ENCODE measurements around the gene DUOX2. TPM values are rescaled to one million over a fixed set of nuclear protein-coding genes. Genes with fewer than 3 reads are reported as not detected.

DUOX2 gene
- total RNA-seq, 1 experiment from 2014 or later: not detected

GRCh38 chr15:45118131-45118588, 4.2 kb upstream of the DUOX2 start:
- intact Hi-C loops (cut with micrococcal nuclease; ENCODE audit: unreplicated experiment): loop anchor here (5.0 kb wide), 1 partner anchor 146 kb away; no protein-coding TSS in a partner anchor
- no peak overlapping the region for H3K4me3 ChIP-seq
- H3K4me1 ChIP-seq (replicated peaks; ENCODE audit: insufficient read depth): peaks cover 14% of the 10 kb centered on the region; the same call in 1 of the 2 replicates
- H3F3A ChIP-seq (ENCODE audit: insufficient read depth, low read depth): no peaks in the 10 kb centered on the region
- no peak overlapping the region; the same call in 1 of the 2 replicates for H3K4me2 ChIP-seq
- H3K9me2 ChIP-seq (ENCODE audit: insufficient read depth): no peaks in the 10 kb centered on the region
- TF ChIP-seq CTCF (conservative IDR thresholded peaks at IDR 0.05) (peak; percentile 88), EZH2 (IDR thresholded peaks at IDR 0.05; ENCODE audit: low read depth) (no peak)
- H3K79me2 ChIP-seq (ENCODE audit: low read depth): no peaks in the 10 kb centered on the region
- ChIA-PET CTCF (interaction anchor here (0.5 to 1.5 kb wide), 11 partner anchors 8 to 297 kb away, joined by 3 to 11 read pairs (median 4); no protein-coding TSS in a partner anchor), POLR2A (ENCODE audit: unreplicated experiment) (interaction anchor here (0.5 to 0.6 kb wide), 2 partner anchors 95 to 284 kb away, joined by 3 read pairs; a partner anchor contains a TSS)
- no peaks in the 10 kb centered on the region for H3K36me3 ChIP-seq (ENCODE audit: low read depth)
- no TSS peak for BruUV-seq (replicated peaks)
- no peaks in the 10 kb centered on the region for H4K20me1 ChIP-seq (ENCODE audit: insufficient read depth)
- peak; percentile 70 to 87 for DNase-seq
- peaks cover 3% of the 10 kb centered on the region; the same call in 1 of the 2 replicates for H3K27me3 ChIP-seq (ENCODE audit: insufficient read depth, low read depth)
- no peaks in the 10 kb centered on the region for H3K9me3 ChIP-seq (ENCODE audit: insufficient read depth, low read depth)
- no peak overlapping the region for H2AFZ ChIP-seq
- H3K27ac ChIP-seq: no peak overlapping the region

- intact Hi-C loops (cut with micrococcal nuclease; ENCODE audit: unreplicated experiment): loop anchor here (5.0 kb wide), 1 partner anchor 145 kb away; no protein-coding TSS in a partner anchor
- H4K20me1 ChIP-seq (ENCODE audit: insufficient read depth): no peaks in the 10 kb centered on the region
- no peaks in the 10 kb centered on the region for H3K36me3 ChIP-seq (ENCODE audit: low read depth)
- no peak for DNase-seq
- CTCF ChIA-PET: interaction anchor here (0.5 to 1.5 kb wide), 10 partner anchors 9 to 298 kb away, joined by 3 to 11 read pairs (median 4); no protein-coding TSS in a partner anchor
- no peak overlapping the region; the same call in 1 of the 2 replicates for H3K4me2 ChIP-seq
- POLR2A ChIA-PET (ENCODE audit: unreplicated experiment): interaction anchor here (0.6 kb wide), 1 partner anchor 94 kb away, joined by 3 read pairs; no protein-coding TSS in a partner anchor
- no peak overlapping the region for H3K27ac ChIP-seq
- H3K4me1 ChIP-seq (replicated peaks; ENCODE audit: insufficient read depth): peaks cover 12% of the 10 kb centered on the region; the same call in 1 of the 2 replicates
- H3F3A ChIP-seq (ENCODE audit: insufficient read depth, low read depth): no peaks in the 10 kb centered on the region
- no TSS peak for BruUV-seq (replicated peaks)
- no peaks in the 10 kb centered on the region for H3K9me3 ChIP-seq (ENCODE audit: insufficient read depth, low read depth)
- no peak overlapping the region for H2AFZ ChIP-seq
- H3K9me2 ChIP-seq (ENCODE audit: insufficient read depth): no peaks in the 10 kb centered on the region
- H3K79me2 ChIP-seq (ENCODE audit: low read depth): no peaks in the 10 kb centered on the region
- no peak for TF ChIP-seq CTCF (conservative IDR thresholded peaks at IDR 0.05)
- no peak for TF ChIP-seq EZH2 (IDR thresholded peaks at IDR 0.05; ENCODE audit: low read depth)
- no peak overlapping the region for H3K4me3 ChIP-seq
- peaks cover 3% of the 10 kb centered on the region; the same call in 1 of the 2 replicates for H3K27me3 ChIP-seq (ENCODE audit: insufficient read depth, low read depth)
These were observed 3.5 kb upstream of the DUOX2 start for GRCh38 chr15:45117308-45118130.

GRCh38 chr15:45116482-45117307, 2.7 kb upstream of the DUOX2 start:
- no peak overlapping the region for H3K4me3 ChIP-seq
- DNase-seq: no peak
- no peaks in the 10 kb centered on the region for H4K20me1 ChIP-seq (ENCODE audit: insufficient read depth)
- no TSS peak for BruUV-seq (replicated peaks)
- H3K27me3 ChIP-seq (ENCODE audit: insufficient read depth, low read depth): peaks cover 3% of the 10 kb centered on the region; the same call in 1 of the 2 replicates
- H3K36me3 ChIP-seq (ENCODE audit: low read depth): no peaks in the 10 kb centered on the region
- H3K27ac ChIP-seq: no peak overlapping the region
- no peaks in the 10 kb centered on the region for H3K9me3 ChIP-seq (ENCODE audit: insufficient read depth, low read depth)
- no peaks in the 10 kb centered on the region for H3F3A ChIP-seq (ENCODE audit: insufficient read depth, low read depth)
- H3K4me1 ChIP-seq (replicated peaks; ENCODE audit: insufficient read depth): peaks cover 4% of the 10 kb centered on the region; the same call in 1 of the 2 replicates
- H3K4me2 ChIP-seq: no peak overlapping the region
- TF ChIP-seq CTCF (conservative IDR thresholded peaks at IDR 0.05) (no peak), EZH2 (IDR thresholded peaks at IDR 0.05; ENCODE audit: low read depth) (no peak)
- no peak overlapping the region for H2AFZ ChIP-seq
- CTCF ChIA-PET: no interaction called here
- intact Hi-C loops (cut with micrococcal nuclease; ENCODE audit: unreplicated experiment): loop anchor here (5.0 kb wide), 1 partner anchor 144 kb away; no protein-coding TSS in a partner anchor
- H3K79me2 ChIP-seq (ENCODE audit: low read depth): no peaks in the 10 kb centered on the region
- POLR2A ChIA-PET (ENCODE audit: unreplicated experiment): no interaction called here
- no peaks in the 10 kb centered on the region for H3K9me2 ChIP-seq (ENCODE audit: insufficient read depth)
